ENCODE results near the gene PKP2.
"Not testable (repeated sequence)": the region's sequence is repeated elsewhere in the genome, so short reads cannot be mapped to it uniquely, and the experiment has no call there.

DNA sequence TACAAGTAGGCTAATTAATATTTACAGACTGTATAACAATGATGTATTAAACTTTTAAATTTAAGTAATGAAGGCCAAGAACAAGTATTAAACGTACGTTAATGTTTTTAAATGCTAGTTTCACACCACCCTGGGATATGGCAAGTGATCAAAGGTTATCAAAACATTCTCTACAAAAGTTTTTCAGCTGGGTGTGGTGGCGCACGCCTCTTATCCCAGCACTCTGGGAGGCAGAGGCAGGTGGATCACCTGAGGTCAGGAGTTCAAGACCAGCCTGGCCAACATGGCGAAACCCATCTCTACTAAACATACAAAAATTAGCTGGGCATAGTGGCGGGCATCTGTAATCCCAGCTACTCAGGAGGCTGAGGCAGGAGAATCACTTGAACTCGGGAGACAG is 17.5 kb downstream of the PKP2 start:
- TF ChIP-seq CHD4 (IDR thresholded peaks at IDR 0.05; ENCODE audit: borderline replicate concordance, low read length); GZF1 (CRISPR knock-in tag; IDR thresholded peaks at IDR 0.05); EZH2 (conservative IDR thresholded peaks at IDR 0.05; ENCODE audit: low read depth, low read length): not testable (repeated sequence)
- TF ChIP-seq, protein P1, sequence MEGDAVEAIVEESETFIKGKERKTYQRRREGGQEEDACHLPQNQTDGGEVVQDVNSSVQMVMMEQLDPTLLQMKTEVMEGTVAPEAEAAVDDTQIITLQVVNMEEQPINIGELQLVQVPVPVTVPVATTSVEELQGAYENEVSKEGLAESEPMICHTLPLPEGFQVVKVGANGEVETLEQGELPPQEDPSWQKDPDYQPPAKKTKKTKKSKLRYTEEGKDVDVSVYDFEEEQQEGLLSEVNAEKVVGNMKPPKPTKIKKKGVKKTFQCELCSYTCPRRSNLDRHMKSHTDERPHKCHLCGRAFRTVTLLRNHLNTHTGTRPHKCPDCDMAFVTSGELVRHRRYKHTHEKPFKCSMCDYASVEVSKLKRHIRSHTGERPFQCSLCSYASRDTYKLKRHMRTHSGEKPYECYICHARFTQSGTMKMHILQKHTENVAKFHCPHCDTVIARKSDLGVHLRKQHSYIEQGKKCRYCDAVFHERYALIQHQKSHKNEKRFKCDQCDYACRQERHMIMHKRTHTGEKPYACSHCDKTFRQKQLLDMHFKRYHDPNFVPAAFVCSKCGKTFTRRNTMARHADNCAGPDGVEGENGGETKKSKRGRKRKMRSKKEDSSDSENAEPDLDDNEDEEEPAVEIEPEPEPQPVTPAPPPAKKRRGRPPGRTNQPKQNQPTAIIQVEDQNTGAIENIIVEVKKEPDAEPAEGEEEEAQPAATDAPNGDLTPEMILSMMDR (CRISPR knock-in tag; IDR thresholded peaks at IDR 0.05) = not testable (repeated sequence)
- TF ChIP-seq, protein P2, sequence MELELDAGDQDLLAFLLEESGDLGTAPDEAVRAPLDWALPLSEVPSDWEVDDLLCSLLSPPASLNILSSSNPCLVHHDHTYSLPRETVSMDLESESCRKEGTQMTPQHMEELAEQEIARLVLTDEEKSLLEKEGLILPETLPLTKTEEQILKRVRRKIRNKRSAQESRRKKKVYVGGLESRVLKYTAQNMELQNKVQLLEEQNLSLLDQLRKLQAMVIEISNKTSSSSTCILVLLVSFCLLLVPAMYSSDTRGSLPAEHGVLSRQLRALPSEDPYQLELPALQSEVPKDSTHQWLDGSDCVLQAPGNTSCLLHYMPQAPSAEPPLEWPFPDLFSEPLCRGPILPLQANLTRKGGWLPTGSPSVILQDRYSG (CRISPR knock-in tag; IDR thresholded peaks at IDR 0.05) = not testable (repeated sequence)
